ENCODE data around the gene MMP1.
"Not testable (repeated sequence)": the region's sequence is repeated elsewhere in the genome, so short reads cannot be mapped to it uniquely, and the experiment has no call there.

Gene MMP1

GRCh38 chr11:102749101-102749722 lies 48.7 kb downstream of the MMP1 start:
- H3K4me3 ChIP-seq (ENCODE audit: low read depth, low read length): no peak overlapping the region
- no peak for TF ChIP-seq CTCF (IDR thresholded peaks at IDR 0.05; ENCODE audit: borderline replicate concordance, insufficient read depth, low read depth, low read length)

- H3K4me3 ChIP-seq (ENCODE audit: low read depth, low read length): not testable (repeated sequence)
Observed at GRCh38 chr11:102746746-102747578, 51.0 kb downstream of the MMP1 start.

Measured in GM12875 (cell line).